GM12864 (cell line): ENCODE data around the gene SMIM41.
A peak's percentile ranks its signal among the peaks of the same experiment; 100 is the strongest.
"Not testable (repeated sequence)": the region's sequence is repeated elsewhere in the genome, so short reads cannot be mapped to it uniquely, and the experiment has no call there.

Experiments
- DNase-seq: peaks from one replicate; pipeline ENCODE4 v3.0.0-alpha.2; 2011; ENCODE audit warnings: low read depth
- H3K4me3 ChIP-seq: 2 replicates; pipeline ENCODE4 v1.5.1; 2011; ENCODE audit warnings: mild to moderate bottlenecking, low read depth, low read length, control low read depth
- TF ChIP-seq, protein P1 (sequence below): IDR thresholded peaks from 2 replicates; pipeline ENCODE4 v1.5.1; 2011; ENCODE audit warnings: low read depth, mild to moderate bottlenecking, moderate library complexity, low read length, control low read depth, inconsistent platforms; ENCODE audit errors: missing control alignments

SMIM41 gene

DNA sequence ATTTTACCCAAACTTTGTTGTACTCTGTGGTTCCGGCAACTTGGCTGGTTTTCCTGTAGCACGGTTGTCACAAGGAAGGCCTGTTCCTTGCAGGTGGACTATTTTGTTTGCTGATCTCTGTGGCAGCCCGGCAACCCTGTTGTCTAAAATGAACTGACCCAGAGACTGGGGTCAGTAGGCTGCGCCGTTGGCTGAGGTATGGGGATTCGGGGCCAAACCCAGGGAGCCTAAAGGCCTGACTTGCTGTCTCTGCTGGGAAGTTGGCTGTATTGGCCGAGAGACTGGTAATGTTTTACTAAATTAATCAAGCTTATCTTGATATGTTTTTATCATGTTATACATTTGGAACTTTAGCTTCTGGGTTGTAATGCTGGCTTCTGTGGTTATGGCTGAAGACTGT is 13.8 kb downstream of the SMIM41 start:
- H3K4me3 ChIP-seq = no peak overlapping the region
- TF ChIP-seq, protein P1, sequence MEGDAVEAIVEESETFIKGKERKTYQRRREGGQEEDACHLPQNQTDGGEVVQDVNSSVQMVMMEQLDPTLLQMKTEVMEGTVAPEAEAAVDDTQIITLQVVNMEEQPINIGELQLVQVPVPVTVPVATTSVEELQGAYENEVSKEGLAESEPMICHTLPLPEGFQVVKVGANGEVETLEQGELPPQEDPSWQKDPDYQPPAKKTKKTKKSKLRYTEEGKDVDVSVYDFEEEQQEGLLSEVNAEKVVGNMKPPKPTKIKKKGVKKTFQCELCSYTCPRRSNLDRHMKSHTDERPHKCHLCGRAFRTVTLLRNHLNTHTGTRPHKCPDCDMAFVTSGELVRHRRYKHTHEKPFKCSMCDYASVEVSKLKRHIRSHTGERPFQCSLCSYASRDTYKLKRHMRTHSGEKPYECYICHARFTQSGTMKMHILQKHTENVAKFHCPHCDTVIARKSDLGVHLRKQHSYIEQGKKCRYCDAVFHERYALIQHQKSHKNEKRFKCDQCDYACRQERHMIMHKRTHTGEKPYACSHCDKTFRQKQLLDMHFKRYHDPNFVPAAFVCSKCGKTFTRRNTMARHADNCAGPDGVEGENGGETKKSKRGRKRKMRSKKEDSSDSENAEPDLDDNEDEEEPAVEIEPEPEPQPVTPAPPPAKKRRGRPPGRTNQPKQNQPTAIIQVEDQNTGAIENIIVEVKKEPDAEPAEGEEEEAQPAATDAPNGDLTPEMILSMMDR = no peak
- DNase-seq = no peak

- no peak overlapping the region for H3K4me3 ChIP-seq
- DNase-seq = no peak
- TF ChIP-seq, protein P1 = no peak
Measured at GRCh38 chr12:52096332-52097044, 17.0 kb downstream of the SMIM41 start.

DNA sequence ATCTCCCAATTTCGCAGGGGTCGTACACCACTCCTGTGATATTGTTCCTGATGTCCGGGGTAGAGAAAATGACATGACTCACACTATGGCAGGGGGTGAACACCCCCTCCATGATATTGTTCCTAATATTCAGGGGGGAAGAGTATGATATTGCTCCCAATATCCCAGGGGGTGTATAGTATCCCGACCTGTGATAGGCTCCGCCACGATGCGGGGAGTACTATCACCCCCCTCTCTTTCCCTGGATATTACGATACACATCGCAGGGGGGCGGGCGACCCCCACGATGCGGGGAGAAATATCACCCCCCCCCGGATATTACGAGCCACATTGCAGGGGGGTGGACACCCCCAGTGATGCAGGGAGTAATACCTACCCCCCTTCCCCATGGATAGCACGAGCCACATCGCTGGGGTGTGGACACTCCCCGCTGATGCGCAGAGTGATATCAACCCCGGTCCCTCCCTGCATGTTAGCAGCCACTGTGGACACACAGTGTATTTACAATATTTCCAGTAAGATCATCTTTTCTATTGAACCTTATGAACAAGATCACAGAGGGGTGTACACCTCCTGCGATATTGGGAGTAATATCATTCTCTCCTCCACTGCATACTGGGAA is 17.7 kb downstream of the SMIM41 start:
- no peak for DNase-seq
- H3K4me3 ChIP-seq = no peak overlapping the region
- TF ChIP-seq, protein P1 = no peak

GRCh38 chr12:52104431-52105089 is 25.1 kb downstream of the SMIM41 start:
- not testable (repeated sequence) for H3K4me3 ChIP-seq, DNase-seq

GRCh38 chr12:52116222-52117125 is 37.0 kb downstream of the SMIM41 start:
- TF ChIP-seq, protein P1 = peak; percentile 36
- DNase-seq = peak; percentile 47
- not testable (repeated sequence) for H3K4me3 ChIP-seq

DNA sequence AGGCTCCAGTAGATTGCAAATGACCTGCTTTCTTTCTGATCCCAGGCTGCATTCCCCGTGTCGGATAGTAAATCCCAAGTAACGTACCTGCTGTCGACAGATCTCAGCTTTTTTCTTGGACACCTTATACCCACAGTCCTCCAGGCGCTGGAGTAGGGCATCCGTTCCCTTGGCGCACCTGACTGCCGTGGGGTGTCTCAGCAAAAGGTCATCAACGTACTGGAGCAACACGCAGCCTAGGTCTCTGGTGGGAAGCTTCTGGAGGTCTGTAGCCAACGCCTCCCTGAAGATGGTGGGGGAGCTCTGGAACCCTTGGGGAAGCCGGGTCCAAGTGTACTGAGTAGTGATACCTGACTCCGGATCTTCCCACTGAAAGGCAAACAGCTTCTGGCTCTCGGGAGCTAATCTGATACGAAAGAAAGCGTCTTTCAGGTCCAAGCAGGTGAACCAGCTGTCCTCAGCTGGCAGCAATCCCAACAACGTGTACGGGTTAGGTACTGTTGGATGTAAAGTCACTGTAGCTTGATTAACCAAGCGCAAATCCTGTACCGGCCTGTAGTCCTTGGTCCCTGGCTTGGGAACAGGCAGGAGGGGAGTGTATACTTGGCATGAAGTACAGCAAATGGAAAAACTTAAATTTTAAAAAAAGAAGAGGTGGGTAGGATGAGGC is 38.4 kb downstream of the SMIM41 start:
- peak; percentile 39 for DNase-seq
- not testable (repeated sequence) for H3K4me3 ChIP-seq

- no peak overlapping the region for H3K4me3 ChIP-seq
- no peak for DNase-seq
- TF ChIP-seq, protein P1 = peak; percentile 83
Measured at GRCh38 chr12:52119398-52120254, 40.1 kb downstream of the SMIM41 start.
